Fibroblast of upper back skin (primary cell): ENCODE data around the gene HLA-G.

Source experiments
- DNase-seq: peaks from one replicate; pipeline ENCODE4 v3.0.0-alpha.2; 2013

The HLA-G gene

DNA sequence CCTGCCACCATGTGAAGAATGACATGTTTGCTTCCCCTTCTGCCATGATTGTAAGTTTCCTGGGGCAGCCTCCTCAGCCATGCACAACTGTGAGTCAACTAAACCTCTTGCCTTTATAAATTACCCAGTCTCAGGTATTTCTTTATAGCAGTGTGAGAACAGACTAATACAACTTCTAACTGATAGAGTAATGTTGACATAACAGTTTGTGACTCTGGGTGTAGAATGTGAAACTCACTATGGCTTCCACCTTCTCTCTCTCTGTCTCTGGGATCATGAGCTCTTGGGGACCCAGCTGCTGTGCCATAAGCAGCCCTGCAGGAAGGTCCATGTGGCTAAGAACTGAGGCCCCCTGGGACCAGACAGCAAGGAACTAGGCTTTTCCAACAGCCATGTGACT lies 3.5 kb upstream of the HLA-G start:
- DNase-seq, result no peak

- DNase-seq, result no peak
Measured at GRCh38 chr6:29825848-29826247, 1.8 kb upstream of the HLA-G start.

GRCh38 chr6:29826271-29826670 lies 1.4 kb upstream of the HLA-G start:
- no peak for DNase-seq

DNA sequence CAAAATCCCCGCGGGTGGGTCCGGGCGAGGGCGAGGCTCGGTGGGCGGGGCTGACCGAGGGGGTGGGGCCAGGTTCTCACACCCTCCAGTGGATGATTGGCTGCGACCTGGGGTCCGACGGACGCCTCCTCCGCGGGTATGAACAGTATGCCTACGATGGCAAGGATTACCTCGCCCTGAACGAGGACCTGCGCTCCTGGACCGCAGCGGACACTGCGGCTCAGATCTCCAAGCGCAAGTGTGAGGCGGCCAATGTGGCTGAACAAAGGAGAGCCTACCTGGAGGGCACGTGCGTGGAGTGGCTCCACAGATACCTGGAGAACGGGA lies 809 bp downstream of the HLA-G start:
- DNase-seq, result no peak

DNA sequence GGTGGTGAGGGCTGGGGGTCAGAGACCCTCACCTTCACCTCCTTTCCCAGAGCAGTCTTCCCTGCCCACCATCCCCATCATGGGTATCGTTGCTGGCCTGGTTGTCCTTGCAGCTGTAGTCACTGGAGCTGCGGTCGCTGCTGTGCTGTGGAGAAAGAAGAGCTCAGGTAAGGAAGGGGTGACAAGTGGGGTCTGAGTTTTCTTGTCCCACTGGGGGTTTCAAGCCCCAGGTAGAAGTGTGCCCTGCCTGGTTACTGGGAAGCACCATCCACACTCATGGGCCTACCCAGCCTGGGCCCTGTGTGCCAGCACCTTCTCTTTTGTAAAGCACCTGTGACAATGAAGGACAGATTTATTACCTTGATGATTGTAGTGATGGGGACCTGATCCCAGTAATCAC lies 2.1 kb downstream of the HLA-G start:
- DNase-seq, result no peak

- no peak for DNase-seq
Measured at GRCh38 chr6:29830409-29830808, 2.8 kb downstream of the HLA-G start.

- no peak for DNase-seq
Measured at GRCh38 chr6:29831776-29832175, 4.2 kb downstream of the HLA-G start.

DNA sequence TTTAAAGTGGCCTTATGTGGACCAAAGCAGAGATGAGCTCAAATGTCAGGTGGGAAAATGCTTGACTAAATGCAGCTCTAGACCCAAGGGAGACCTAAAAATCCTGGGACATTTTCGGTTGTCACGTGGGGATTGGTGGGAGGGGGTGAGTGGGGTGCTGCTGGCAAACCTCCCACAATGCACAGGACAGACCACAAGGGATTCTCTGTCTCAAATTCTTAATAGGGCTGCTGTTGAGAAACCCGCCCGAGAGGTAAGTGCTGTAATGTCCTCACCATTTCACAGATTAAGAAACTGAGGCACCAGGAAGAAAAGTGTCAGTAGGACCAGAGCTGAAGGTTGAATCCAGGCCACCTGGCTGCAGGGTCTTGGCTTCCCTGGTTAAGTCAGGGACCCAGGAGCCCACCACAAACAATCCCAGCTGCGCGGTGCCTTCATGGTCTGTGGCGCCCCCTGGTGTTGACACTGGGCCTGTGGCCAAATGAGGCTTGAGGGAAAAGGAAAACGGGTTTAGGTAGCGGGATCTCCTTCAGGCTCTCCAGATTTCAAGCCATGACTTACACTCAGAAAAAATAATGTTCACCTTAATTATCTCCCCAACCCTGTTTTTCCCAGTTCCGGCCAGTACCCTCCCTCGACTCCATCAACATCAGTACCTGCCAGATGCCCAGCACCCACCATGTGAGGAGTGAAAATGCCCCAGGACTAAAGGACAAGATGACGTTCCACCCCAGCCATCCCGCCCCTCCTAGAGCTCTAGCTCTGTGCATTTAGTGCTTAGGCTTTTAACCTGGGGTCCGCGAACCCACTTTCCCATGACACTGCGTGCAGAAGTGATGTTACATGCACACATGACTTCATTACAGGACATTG lies 7.2 kb downstream of the HLA-G start:
- peak; percentile 5 for DNase-seq

DNA sequence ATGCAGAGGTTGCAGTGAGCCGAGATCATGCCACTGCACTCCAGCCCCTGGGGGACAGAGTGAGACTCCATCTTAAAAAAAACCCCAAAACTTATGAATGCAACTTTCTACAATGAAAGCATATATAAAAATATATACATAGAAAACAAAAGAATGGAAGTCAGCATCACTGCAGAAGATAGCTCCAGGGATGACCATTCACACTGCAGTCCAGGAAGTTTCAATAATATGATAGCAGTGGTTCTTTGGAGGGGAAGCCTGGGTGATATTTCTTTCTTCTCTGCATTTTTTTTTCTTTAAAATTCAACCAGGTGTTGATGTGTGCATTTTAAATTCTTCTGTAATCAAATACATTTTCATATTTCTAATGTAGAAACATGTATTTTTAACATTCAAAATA lies 12.3 kb downstream of the HLA-G start:
- no peak for DNase-seq

DNA sequence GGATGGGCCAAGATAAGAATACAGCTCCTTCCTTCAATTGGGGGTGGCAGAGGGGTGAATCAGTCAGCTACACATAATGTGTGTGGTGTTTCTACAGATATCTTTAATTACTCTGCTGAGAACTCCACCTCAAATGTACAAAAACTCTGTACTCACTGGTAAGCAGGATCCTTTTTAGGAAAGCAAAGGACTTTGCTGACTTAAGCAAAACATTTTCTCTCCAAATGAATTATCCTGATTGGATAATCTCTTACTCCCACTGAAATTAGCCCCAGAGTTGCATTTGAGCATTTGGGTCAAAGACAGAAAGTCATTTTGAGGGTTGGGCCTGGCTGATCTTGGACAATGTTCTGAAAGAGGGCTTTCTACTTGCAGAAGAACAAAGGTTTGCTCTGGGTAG lies 13.4 kb downstream of the HLA-G start:
- DNase-seq, result no peak

- no peak for DNase-seq
Measured at GRCh38 chr6:29845405-29846006, 17.9 kb downstream of the HLA-G start.

DNA sequence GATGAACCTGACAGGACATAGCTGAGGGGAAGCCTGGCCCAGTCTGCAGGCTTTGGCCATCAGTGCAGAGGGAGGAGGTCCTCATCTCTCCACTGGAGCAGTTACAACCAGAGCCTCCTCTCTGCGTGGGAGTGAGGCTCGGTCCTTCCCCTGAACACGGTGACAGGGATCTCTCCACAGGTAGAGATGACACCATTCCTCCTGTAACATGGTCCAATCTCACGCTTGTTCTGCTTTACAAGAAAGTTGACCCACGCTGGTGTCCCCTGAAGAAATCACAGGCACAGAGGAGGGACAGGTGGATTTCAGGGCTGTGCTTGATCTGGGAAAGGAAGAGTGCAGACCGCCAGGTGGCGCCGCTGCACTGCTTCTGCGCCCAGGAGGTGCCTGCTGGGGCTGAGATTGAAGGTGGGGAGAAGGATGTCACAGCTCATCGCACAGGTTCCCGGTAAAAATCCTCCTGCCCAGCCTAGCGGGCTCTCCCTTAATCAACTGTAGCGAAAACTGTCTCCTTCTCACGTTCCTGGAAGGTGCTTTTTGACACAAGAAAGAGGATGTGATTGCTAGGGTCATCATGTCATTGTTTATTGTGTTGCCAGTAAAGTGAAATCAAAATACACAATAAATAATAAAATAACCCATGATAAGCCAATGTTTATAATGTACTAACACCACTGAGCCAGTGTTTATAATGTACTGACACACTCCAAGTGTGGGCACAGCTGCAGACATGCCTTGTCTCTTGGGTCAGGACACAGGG lies 20.4 kb downstream of the HLA-G start:
- DNase-seq, result peak; percentile 31

GRCh38 chr6:29850011-29850553 lies 22.5 kb downstream of the HLA-G start:
- no peak for DNase-seq

GRCh38 chr6:29851190-29851589 lies 23.6 kb downstream of the HLA-G start:
- DNase-seq, result no peak

DNA sequence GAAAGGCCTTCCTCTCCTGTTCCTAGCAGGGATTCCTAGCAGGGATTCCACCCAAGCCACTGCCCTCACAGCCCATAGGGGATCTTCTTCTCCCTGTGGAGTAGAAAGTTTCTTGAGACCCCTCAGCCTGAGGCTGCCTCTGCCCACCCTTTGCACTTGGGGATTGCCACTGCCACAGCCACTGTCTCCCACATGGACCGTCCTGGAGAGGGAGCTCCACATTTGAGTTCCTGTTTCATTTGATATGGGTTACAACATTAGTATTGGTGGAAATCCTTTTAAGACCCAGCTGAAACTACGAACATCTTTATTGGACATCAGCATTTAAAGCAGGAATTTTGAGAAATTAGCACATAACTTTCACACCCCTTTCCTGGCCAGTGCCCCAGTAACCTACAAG lies 25.6 kb downstream of the HLA-G start:
- DNase-seq, result no peak

DNA sequence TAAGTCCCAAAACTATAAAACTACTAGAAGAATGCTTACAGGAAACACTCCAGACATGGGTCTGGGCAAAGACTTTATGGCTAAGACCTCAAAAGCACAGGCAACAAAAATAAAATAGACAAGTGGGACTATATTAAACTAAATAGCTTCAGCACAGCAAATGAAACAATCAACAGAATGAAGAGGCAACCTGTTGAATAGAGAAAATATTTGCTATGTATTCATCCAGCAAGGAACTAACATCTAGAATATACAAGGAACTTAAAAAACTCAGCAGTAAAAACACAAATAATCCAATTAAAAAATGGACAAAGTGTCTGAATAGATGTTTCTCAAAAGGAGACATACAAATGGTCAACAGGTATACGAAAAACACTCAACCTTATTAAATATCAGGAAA lies 30.4 kb downstream of the HLA-G start:
- no peak for DNase-seq

GRCh38 chr6:29861521-29862255 lies 34.1 kb downstream of the HLA-G start:
- DNase-seq, result peak; percentile 3

GRCh38 chr6:29864037-29864810 lies 36.6 kb downstream of the HLA-G start:
- no peak for DNase-seq

DNA sequence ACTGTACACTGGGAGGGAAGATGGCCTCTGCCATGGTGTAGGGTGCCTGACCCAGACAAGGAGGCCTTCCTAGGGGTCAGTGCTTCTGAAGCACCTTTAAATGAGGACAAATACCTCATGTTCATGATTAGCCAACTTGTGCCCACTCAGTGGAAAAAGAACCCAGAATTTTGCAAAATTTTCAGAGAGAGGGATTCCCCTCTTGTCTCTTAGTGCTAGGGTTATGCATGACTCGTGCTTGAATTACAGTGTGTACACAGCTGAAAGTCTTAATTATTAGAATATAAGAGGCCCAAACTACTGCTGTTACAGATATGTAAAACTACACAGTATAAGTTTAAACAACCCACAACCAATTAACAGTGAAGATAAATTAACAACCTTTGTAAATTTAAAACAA lies 38.0 kb downstream of the HLA-G start:
- no peak for DNase-seq

- DNase-seq, result no peak
Measured at GRCh38 chr6:29870104-29870503, 42.5 kb downstream of the HLA-G start.

- no peak for DNase-seq
Measured at GRCh38 chr6:29872791-29873190, 45.2 kb downstream of the HLA-G start.

DNA sequence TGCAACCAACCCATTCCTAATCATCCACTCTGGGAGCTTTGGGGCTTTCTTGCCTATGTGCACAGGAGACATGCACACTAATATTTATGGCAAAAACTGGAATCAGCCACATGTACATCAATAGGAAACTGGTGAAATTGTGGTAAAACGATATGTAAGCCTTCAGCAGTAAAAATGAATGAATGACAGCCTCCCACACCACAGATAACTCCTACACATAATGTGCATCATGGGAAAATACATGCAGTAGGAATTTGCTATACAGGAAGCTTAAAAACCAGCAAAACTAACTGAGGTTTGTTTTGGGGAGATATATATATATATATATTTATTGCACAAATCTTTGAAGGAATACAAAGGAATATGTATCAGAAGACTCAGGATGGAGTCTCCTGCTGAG lies 47.6 kb downstream of the HLA-G start:
- no peak for DNase-seq
